ENCODE data around the gene SLC22A17. TPM values are rescaled to one million over a fixed set of nuclear protein-coding genes. Genes with fewer than 3 reads are reported as not detected.

SLC22A17 gene
- total and polyA plus RNA-seq, 2 of the 13 experiments (the other 11 are each of a cell fraction or from before 2014, with no cell fraction given): 0.95 to 1.1 TPM

DNA sequence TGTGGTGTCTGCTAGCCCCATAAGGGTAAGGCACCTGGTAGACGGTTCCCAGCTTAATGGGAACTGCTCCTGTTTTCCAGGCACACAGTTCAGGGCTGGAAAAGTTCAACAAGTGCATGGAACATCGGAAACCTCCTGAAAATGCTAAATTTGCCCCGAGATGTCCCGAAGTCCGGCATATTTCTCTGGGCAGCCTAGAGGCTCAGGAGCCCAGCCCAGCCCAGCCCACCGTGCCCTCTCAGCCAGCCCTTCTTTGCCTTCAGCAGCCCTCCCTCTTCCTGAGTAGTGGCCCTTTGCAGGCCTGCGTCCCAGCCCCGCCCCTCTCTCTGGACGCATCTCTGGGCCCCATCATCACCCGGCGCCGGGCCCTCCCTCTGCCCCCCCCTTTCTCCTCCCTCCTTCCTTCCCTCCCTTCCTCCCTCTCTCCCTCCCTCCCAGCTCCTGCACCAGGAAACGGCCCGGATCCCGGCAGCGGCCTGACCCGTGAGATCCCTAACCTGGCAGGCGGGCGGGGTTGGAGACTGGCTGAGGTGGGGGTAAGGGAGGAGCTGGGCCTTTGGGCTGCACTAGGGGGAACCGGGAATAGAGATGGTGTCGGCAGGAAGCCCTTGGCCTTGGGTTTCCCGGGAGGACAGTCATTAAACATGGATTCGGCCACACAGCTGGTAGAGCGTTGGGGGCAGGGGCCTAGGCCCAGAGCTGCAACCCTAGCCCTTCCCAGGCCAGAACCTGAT is 46.1 kb downstream of the SLC22A17 start, which contains the start of gene BCL2L2 (continued):
- TF ChIP-seq ZNF841 (CRISPR knock-in tag; IDR thresholded peaks at IDR 0.05; ENCODE audit: borderline replicate concordance) (no peak), ZNF562 (CRISPR knock-in tag; IDR thresholded peaks at IDR 0.05; ENCODE audit: borderline replicate concordance) (no peak), ZNF124 (CRISPR knock-in tag; IDR thresholded peaks at IDR 0.05) (peak; percentile 88; the same call in 1 of the 2 replicates), ZNF468 (CRISPR knock-in tag; IDR thresholded peaks at IDR 0.05) (no peak), ZSCAN31 (CRISPR knock-in tag; IDR thresholded peaks at IDR 0.05; ENCODE audit: low read depth) (peak; percentile 97), NFIB (CRISPR knock-in tag; IDR thresholded peaks at IDR 0.05; ENCODE audit: borderline replicate concordance) (no peak), ZNF10 (CRISPR knock-in tag; IDR thresholded peaks at IDR 0.05; ENCODE audit: borderline replicate concordance, low read depth) (no peak; the same call in 1 of the 2 replicates), HMG20B (CRISPR knock-in tag; conservative IDR thresholded peaks at IDR 0.05) (peak; percentile 87; the same call in 1 of the 2 replicates), ZNF230 (CRISPR knock-in tag; IDR thresholded peaks at IDR 0.05) (peak; percentile 94), GABPB1 (CRISPR knock-in tag; IDR thresholded peaks at IDR 0.05) (peak; percentile 91), GLI4 (CRISPR knock-in tag; IDR thresholded peaks at IDR 0.05; ENCODE audit: borderline replicate concordance) (peak; percentile 99), ZNF558 (CRISPR knock-in tag; IDR thresholded peaks at IDR 0.05; ENCODE audit: borderline replicate concordance) (no peak), KAT2B (IDR thresholded peaks at IDR 0.05; ENCODE audit: borderline replicate concordance, low read depth, low read length) (no peak), NR2F2 (IDR thresholded peaks at IDR 0.05; ENCODE audit: borderline replicate concordance, low read depth) (no peak), ZNF703 (CRISPR knock-in tag; IDR thresholded peaks at IDR 0.05; ENCODE audit: borderline replicate concordance) (no peak), TCF7L2 (IDR thresholded peaks at IDR 0.05; ENCODE audit: low read depth, low read length) (no peak), ZNF598 (CRISPR knock-in tag; IDR thresholded peaks at IDR 0.05; ENCODE audit: borderline replicate concordance) (peak; percentile 99), ZMYM2 (CRISPR knock-in tag; IDR thresholded peaks at IDR 0.05) (peak; percentile 88)
- TF ChIP-seq, protein P1, sequence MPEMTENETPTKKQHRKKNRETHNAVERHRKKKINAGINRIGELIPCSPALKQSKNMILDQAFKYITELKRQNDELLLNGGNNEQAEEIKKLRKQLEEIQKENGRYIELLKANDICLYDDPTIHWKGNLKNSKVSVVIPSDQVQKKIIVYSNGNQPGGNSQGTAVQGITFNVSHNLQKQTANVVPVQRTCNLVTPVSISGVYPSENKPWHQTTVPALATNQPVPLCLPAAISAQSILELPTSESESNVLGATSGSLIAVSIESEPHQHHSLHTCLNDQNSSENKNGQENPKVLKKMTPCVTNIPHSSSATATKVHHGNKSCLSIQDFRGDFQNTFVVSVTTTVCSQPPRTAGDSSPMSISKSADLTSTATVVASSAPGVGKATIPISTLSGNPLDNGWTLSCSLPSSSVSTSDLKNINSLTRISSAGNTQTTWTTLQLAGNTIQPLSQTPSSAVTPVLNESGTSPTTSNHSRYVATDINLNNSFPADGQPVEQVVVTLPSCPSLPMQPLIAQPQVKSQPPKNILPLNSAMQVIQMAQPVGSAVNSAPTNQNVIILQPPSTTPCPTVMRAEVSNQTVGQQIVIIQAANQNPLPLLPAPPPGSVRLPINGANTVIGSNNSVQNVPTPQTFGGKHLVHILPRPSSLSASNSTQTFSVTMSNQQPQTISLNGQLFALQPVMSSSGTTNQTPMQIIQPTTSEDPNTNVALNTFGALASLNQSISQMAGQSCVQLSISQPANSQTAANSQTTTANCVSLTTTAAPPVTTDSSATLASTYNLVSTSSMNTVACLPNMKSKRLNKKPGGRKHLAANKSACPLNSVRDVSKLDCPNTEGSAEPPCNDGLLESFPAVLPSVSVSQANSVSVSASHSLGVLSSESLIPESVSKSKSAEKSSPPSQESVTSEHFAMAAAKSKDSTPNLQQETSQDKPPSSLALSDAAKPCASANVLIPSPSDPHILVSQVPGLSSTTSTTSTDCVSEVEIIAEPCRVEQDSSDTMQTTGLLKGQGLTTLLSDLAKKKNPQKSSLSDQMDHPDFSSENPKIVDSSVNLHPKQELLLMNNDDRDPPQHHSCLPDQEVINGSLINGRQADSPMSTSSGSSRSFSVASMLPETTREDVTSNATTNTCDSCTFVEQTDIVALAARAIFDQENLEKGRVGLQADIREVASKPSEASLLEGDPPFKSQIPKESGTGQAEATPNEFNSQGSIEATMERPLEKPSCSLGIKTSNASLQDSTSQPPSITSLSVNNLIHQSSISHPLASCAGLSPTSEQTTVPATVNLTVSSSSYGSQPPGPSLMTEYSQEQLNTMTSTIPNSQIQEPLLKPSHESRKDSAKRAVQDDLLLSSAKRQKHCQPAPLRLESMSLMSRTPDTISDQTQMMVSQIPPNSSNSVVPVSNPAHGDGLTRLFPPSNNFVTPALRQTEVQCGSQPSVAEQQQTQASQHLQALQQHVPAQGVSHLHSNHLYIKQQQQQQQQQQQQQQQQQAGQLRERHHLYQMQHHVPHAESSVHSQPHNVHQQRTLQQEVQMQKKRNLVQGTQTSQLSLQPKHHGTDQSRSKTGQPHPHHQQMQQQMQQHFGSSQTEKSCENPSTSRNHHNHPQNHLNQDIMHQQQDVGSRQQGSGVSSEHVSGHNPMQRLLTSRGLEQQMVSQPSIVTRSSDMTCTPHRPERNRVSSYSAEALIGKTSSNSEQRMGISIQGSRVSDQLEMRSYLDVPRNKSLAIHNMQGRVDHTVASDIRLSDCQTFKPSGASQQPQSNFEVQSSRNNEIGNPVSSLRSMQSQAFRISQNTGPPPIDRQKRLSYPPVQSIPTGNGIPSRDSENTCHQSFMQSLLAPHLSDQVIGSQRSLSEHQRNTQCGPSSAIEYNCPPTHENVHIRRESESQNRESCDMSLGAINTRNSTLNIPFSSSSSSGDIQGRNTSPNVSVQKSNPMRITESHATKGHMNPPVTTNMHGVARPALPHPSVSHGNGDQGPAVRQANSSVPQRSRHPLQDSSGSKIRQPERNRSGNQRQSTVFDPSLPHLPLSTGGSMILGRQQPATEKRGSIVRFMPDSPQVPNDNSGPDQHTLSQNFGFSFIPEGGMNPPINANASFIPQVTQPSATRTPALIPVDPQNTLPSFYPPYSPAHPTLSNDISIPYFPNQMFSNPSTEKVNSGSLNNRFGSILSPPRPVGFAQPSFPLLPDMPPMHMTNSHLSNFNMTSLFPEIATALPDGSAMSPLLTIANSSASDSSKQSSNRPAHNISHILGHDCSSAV (CRISPR knock-in tag; IDR thresholded peaks at IDR 0.05; ENCODE audit: borderline replicate concordance): 0 out of 2 replicates have a peak, but pooled peaks have one; percentile 92
- TF ChIP-seq, protein P2, sequence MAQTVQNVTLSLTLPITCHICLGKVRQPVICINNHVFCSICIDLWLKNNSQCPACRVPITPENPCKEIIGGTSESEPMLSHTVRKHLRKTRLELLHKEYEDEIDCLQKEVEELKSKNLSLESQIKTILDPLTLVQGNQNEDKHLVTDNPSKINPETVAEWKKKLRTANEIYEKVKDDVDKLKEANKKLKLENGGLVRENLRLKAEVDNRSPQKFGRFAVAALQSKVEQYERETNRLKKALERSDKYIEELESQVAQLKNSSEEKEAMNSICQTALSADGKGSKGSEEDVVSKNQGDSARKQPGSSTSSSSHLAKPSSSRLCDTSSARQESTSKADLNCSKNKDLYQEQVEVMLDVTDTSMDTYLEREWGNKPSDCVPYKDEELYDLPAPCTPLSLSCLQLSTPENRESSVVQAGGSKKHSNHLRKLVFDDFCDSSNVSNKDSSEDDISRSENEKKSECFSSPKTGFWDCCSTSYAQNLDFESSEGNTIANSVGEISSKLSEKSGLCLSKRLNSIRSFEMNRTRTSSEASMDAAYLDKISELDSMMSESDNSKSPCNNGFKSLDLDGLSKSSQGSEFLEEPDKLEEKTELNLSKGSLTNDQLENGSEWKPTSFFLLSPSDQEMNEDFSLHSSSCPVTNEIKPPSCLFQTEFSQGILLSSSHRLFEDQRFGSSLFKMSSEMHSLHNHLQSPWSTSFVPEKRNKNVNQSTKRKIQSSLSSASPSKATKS (CRISPR knock-in tag; IDR thresholded peaks at IDR 0.05): no peak
